Head of caudate nucleus (tissue), 42 donors: ENCODE measurements around the gene GRAMD2A.

ENCODE experiments used
- DNase-seq, 42 donors: peaks; one replicate each; pipeline versions ENCODE4 v3.0.0 to v3.0.0-alpha.2; 2020 to 2021; ENCODE audit warnings: mixed read lengths in 7 of 42
- intact Hi-C: fragments of 100-400 bp; cut with DNase I; formaldehyde crosslinking; loops from one replicate; pipeline ENCODE4 v1.15.0; 2022

The GRAMD2A gene

DNA sequence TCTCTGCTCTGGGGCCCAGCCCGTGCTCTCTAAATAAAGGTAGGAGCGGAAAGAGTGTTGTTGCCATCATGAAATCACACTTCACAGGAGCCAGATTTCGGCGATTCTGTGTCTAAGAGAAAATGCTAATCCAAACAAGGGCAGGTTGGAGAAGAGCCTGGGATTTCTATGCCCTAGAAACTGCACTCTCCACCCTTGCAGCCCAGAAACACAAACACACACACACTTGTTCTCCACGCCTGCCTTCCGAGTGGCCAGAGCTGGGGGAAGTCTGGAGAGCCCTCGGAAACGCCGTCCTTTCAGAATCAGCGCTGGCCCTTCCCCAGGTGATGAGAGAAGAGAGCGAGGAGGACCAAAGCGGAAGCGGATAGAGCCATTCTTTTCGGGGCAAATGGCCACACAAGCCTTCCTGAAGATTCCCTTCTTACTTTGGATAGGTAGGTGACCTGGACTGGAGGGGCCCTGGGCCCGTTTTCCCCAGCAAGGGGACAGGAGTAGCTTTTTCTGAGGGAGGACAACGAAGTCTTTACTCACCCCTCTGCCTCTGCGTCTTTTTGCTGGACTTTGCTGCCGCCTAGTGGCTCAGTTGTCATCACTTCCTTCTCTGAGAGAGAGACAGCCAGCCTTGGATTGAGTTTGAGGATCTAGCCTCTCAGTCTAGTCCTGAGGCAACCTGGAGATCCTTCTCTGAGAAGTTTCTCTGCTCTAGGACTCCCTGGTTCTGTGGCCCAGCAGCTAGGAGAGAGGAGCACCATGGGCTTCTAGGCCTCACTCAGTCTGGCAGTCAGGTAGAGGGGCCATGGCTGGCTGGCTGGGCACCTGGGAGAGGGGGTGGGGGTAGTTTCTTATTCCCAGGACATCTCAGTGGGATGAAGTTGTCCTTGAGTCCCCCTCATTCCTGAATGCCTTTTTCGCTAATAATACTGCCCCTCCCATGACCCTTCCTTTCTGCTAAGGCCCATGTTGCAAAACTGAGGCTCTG is 41.7 kb downstream of the GRAMD2A start:
- DNase-seq, result peak; percentile 76 to 96 (median 92)
- intact Hi-C loops, result loop anchor here (10.0 kb wide), 3 partner anchors 371 to 711 kb away; no protein-coding TSS in a partner anchor

DNA sequence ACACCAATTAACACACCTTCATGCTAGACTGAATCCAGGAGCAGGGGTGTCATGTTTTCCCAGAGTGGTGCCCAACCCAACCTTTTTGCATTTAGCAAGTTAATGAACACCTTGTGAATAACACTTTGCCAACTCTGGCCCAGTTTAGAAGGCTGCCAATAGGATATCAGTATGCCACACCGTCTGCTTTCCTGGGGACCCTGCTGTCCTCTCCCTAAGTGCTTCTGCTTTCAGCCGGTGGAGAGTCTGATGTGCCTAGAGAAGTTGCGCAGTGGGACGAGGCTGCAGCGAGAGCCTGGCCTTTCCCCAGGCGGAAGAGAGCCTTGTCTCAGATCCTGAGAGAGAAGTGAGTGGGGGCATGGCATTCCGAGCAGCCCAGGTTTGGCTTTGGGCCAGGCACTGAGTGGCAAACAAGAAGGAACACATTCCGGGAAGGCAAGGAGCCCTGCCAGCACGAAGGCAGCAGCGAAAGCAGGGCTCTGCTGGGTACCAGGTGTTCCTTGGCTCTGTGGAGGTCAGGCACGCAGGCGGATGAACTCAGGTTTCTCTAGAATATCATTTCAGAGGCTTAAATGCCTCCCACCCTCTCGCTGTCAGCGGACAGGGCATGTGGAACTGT is 42.5 kb downstream of the GRAMD2A start:
- peak; percentile 48 to 89 (median 72) for DNase-seq
- intact Hi-C loops, result loop anchor here (10.0 kb wide), 3 partner anchors 370 to 710 kb away; no protein-coding TSS in a partner anchor

DNA sequence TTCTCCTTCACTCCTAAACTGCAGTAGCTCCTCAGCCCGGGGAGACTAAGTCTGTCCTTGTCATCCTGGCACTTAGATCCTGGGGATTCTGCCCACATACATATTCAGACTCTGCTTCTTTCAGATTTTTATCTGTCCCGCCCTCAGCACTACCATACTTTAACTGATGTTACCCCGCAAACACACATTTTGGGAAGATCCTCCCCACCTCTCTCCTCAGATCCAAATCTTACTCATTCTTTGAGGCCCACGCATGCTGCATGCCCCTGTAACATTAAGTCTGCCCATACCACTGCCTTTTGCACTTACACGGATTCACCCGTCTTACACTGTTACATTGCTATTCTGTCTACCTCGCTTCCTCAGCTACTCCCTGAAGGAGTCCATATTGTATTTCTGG is 43.3 kb downstream of the GRAMD2A start:
- peak in 11 of 42 donors; percentile 22 to 75 (median 48) for DNase-seq
- intact Hi-C loops, result loop anchor here (10.0 kb wide), 3 partner anchors 370 to 710 kb away; no protein-coding TSS in a partner anchor

DNA sequence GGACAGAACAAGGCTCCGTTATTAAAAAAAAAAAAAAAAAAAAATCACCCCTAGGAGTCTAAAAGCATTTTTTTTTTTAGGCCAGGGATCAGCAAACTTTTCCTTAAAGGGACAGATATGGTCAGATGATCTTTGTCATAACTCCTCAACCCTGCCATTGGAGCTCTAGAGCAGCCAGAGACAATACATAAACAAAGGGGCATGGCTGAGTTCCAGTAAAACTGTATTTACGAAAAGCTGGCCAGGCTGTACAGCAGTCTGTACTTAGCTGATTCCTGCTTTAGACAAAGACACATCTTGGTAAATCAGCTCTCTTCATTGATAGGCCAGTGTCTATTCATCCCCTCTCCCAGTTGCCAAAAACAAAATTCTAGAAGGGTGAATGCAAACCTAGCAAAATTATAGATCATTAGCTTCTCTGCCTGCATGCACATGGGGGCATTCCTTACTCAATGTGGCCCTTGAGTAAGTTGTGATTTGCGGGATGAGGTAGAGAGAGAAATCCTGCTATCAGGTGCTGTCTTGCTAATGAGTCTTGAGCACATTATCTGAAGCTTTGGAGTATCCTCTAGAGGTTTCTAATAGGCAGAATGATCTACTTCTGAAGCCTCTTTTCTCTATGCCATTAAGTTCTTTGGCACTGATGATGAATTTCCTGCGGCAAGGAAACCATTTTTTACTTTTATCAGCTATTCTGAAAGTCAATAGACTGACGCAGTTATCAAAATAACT is 44.2 kb downstream of the GRAMD2A start:
- intact Hi-C loops, result loop anchor here (10.0 kb wide), 3 partner anchors 369 to 709 kb away; no protein-coding TSS in a partner anchor
- DNase-seq, result no peak

GRCh38 chr15:72147418-72147817 is 50.2 kb downstream of the GRAMD2A start:
- no peak for DNase-seq
- intact Hi-C loops, result no loop called here

GRCh38 chr15:72146934-72147333 is 50.7 kb downstream of the GRAMD2A start:
- DNase-seq, result no peak
- intact Hi-C loops, result no loop called here

- peak in 26 of 42 donors; percentile 24 to 85 (median 56) for DNase-seq
These were observed 51.4 kb downstream of the GRAMD2A start for GRCh38 chr15:72146221-72146620.

GRCh38 chr15:72141171-72142084 is 56.2 kb downstream of the GRAMD2A start:
- DNase-seq, result no peak
- intact Hi-C loops, result no loop called here

More at GRCh38 chr15:72146221-72146620, 51.4 kb downstream of the GRAMD2A start:
- intact Hi-C loops, result no loop called here

GRCh38 chr15:72140088-72140487 is 57.5 kb downstream of the GRAMD2A start:
- intact Hi-C loops, result no loop called here

GRCh38 chr15:72139667-72140066 is 57.9 kb downstream of the GRAMD2A start:
- intact Hi-C loops, result no loop called here

More at GRCh38 chr15:72140088-72140487, 57.5 kb downstream of the GRAMD2A start:
- no peak for DNase-seq

GRCh38 chr15:72136170-72137051 is 61.2 kb downstream of the GRAMD2A start:
- no peak for DNase-seq
- intact Hi-C loops, result no loop called here

More at GRCh38 chr15:72139667-72140066, 57.9 kb downstream of the GRAMD2A start:
- DNase-seq, result no peak

- no peak for DNase-seq
- intact Hi-C loops, result no loop called here
These were observed 61.9 kb downstream of the GRAMD2A start for GRCh38 chr15:72135719-72136118.

DNA sequence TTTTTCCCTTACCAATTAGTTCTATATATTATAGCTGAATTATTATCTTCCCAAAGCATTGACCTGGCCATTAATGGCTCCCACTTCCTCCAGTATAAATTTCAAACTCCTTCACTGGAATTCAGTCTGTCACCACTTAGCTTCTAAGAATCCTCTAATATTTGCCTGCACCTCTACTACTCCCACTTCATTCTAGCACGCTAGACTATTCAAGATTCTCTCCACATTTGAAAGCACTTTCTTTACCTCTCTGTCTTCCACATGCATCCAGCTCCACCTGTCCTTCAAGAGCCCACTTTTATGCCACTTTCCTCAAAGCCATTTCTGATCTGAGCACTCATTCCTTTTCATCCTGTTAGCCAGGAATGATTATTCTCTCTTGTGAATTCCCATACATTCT is 64.4 kb downstream of the GRAMD2A start:
- intact Hi-C loops, result no loop called here
- DNase-seq, result no peak

DNA sequence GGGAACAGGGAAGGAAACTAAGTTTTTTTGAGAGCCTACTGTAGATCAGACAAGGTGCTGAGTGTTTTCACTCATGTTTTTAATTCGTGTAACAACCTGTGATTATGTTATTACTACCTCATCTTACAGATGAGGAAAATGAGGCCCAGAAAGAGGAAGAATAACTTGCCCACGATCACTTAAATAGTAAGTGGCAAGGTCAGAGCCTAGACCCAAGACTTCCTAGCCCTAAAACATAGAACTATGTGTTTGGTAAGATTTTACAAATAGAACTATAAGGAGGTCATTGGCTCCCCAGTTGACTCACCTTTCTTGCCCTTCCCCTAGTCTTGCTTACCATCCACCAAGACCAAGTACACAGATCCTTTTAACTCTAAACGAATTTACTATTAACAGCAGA is 65.7 kb downstream of the GRAMD2A start:
- intact Hi-C loops, result no loop called here
- DNase-seq, result no peak

DNA sequence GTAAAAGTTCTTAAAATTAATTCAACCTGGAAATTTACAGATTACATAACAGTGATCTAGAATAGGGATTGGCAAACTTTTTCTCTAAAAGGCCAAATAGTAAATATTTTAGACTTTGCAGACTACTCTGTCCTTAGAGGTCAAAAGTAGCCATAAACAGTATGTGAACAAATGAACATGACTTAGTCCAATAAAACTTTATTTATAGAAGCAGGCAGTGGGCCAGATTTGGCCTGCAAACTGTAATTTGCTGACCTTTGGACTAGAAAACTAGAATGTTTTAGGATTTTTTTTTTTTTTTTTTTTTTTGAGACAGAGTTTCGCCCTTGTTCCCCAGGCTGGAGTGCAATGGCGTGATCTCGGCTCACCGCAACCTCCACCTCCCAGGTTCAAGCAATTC is 67.3 kb downstream of the GRAMD2A start:
- no peak for DNase-seq
- intact Hi-C loops, result no loop called here

DNA sequence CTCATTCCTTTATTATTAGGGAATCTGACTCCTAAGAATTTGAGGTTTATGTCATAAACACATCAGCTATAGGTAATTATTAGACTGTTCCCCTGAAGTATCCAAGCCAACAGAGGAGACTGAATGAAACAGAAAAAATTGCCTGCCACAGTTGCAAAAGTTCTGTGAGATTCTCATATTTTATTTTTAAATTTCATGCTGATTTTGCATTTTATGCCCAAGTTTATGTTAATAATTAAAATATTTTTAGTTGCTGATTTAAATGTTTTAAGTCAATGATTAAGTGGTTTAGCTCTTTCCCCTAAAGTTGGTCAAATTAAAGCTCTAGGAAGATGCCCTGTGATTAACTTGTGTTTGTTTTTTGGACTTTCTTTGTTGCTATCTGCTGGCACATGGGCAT is 69.2 kb downstream of the GRAMD2A start:
- intact Hi-C loops, result no loop called here
- DNase-seq, result no peak

- intact Hi-C loops, result no loop called here
- DNase-seq, result no peak
These were observed 69.8 kb downstream of the GRAMD2A start for GRCh38 chr15:72127724-72128322.
